Upper lobe of left lung (tissue), 6 donors: ENCODE results near the gene PABPN1L. TPM values are rescaled to one million over a fixed set of nuclear protein-coding genes. Genes with fewer than 3 reads are reported as not detected.

Source experiments
- ATAC-seq, 2 donors: fragments of 200-7000 bp; cut with Tn5 transposase; one replicate each; pipeline ENCODE4 v1.9.1; 2022; ENCODE audit warnings: mild to moderate bottlenecking in 2 of 2, moderate library complexity in 2 of 2; ENCODE audit not compliant: low FRiP score in 2 of 2
- DNase-seq, 2 donors: peaks; one replicate each; pipeline ENCODE4 v3.0.0-alpha.2; 2019 to 2020
- H3K27ac ChIP-seq, 4 donors: fragments of 200-600 bp; sonication (generic); one replicate each; pipeline ENCODE4 v1.5.1; 2016 to 2019
- H3K27me3 ChIP-seq, 4 donors: fragments of 200-600 bp; sonication (generic); one replicate each; pipeline ENCODE4 v1.5.1; 2017 to 2019
- H3K36me3 ChIP-seq, 4 donors: fragments of 200-600 bp; sonication (generic); one replicate each; pipeline ENCODE4 v1.5.1; 2016 to 2019
- H3K4me1 ChIP-seq, 4 donors: fragments of 200-600 bp; sonication (generic); one replicate each; pipeline ENCODE4 v1.5.1; 2018 to 2019
- H3K4me3 ChIP-seq, 4 donors: fragments of 200-600 bp; sonication (generic); one replicate each; pipeline ENCODE4 v1.5.1; 2017 to 2019; ENCODE audit warnings: mild to moderate bottlenecking in 2 of 4, moderate library complexity in 1 of 4
- H3K9me3 ChIP-seq, 4 donors: fragments of 200-600 bp; sonication (generic); one replicate each; pipeline ENCODE4 v1.5.1; 2018 to 2019
- EP300 ChIP-seq, 4 donors: sonication (generic); formaldehyde crosslinking; IDR thresholded peaks; one replicate each; pipeline ENCODE4 v1.5.1; 2017; ENCODE audit warnings: antibody characterized with exemption in 4 of 4, control low read depth in 2 of 4
- POLR2A ChIP-seq, 4 donors: fragments of 450-650 bp; IDR thresholded peaks; one replicate each; pipeline ENCODE4 v1.5.1; 2016 to 2017; ENCODE audit warnings: antibody characterized with exemption in 4 of 4, mild to moderate bottlenecking in 2 of 4
- POLR2AphosphoS5 ChIP-seq, 2 donors: sonication (generic); formaldehyde crosslinking; IDR thresholded peaks; one replicate each; pipeline ENCODE4 v1.5.1; 2017; ENCODE audit warnings: antibody characterized with exemption in 2 of 2
- WGBS, 2 donors: methylation state at CpG; one replicate each; pipeline ENCODE4 v1.1.5; 2017 to 2018; 5-methylcytosine and 5-hydroxymethylcytosine counted together
- total RNA-seq, 6 donors: library from RNA; depleted of rRNA in 4 of 6; stranded (reverse); fragments of >200 nt in 4 of 6; gene quantifications; one replicate each; pipeline versions ENCODE4 v1.1.0 to v1.2.1, GENCODE V29; 2016 to 2021
- TF ChIP-seq, protein P1 (sequence below), 6 experiments: fragments of 450-650 bp in 4 of 6; fragments of 200-600 bp in 2 of 6; sonication (generic) in 2 of 6; IDR thresholded peaks; one replicate each; pipeline ENCODE4 v1.5.1; 2016 to 2019; ENCODE audit warnings: antibody characterized with exemption in 6 of 6
- donor health status: DM: no; HTN: no; CAD: no; lungs with moderate emphysema.
- donor health status: DM: no; HTN: yes; CAD: no; lungs with severe emphysema.

The PABPN1L gene
- total RNA-seq, 6 donors from 2014 or later: 0.20 TPM; not detected in 5

DNA sequence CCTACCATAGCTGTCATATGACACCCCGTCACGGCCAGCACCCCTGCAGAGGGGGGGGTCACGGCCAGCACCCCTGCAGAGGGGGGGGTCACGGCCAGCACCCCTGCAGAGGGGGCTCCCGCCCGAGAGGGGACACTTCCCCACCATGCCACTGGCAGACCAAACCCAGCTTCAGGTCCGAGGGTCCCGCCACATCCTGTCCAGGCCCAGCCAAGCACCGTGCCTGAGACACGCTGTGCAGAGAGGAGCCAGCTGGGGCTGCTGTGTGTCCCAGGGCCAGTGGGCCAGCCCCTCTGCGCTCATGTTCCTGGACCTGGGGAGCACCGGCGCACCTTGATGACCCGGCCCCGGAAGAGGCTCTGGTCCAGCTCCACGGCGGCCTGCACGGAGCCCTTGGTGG, 1.9 kb downstream of the PABPN1L start:
- WGBS, 2 donors: 90 to 94% methylated on average over 7 to 13 of the region's 18 CpGs
- ATAC-seq: no peak
- H3K27me3 ChIP-seq: no peaks in the 10 kb centered on the region
- no peaks in the 10 kb centered on the region for H3K4me1 ChIP-seq
- no peak overlapping the region for H3K4me3 ChIP-seq
- H3K9me3 ChIP-seq: no peaks in the 10 kb centered on the region
- H3K27ac ChIP-seq: no peak overlapping the region
- peaks cover 3 to 40% (median 30%) of the 10 kb centered on the region in 4 donors for H3K36me3 ChIP-seq
- no peak for TF ChIP-seq POLR2AphosphoS5 (IDR thresholded peaks at IDR 0.05)
- TF ChIP-seq EP300 (IDR thresholded peaks at IDR 0.05): no peak
- no peak for TF ChIP-seq POLR2A (IDR thresholded peaks at IDR 0.05)
- TF ChIP-seq, protein P1, sequence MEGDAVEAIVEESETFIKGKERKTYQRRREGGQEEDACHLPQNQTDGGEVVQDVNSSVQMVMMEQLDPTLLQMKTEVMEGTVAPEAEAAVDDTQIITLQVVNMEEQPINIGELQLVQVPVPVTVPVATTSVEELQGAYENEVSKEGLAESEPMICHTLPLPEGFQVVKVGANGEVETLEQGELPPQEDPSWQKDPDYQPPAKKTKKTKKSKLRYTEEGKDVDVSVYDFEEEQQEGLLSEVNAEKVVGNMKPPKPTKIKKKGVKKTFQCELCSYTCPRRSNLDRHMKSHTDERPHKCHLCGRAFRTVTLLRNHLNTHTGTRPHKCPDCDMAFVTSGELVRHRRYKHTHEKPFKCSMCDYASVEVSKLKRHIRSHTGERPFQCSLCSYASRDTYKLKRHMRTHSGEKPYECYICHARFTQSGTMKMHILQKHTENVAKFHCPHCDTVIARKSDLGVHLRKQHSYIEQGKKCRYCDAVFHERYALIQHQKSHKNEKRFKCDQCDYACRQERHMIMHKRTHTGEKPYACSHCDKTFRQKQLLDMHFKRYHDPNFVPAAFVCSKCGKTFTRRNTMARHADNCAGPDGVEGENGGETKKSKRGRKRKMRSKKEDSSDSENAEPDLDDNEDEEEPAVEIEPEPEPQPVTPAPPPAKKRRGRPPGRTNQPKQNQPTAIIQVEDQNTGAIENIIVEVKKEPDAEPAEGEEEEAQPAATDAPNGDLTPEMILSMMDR (IDR thresholded peaks at IDR 0.05): no peak
- DNase-seq: peak in 1 of 2 donors; percentile 63

DNA sequence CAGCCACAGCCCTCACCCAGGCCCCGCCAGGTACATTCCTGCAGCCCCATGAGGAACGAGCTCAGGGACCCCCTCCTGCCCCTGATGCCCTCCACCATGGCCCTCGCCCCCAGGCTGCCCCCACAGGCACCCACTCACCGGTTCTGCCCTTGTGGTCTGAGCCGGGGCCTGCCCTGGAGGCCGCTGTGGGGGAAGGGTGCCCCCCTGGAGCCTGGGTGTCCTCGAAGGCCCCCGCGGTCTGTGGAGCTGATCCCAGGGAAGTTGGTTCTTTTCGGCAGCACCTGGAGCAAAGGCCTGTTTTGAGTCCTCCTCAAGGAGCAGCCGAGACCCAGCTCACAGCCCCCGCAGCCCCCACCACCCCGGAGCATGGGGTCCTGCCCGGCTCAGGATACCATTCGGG, 2.4 kb downstream of the PABPN1L start:
- Histone ChIP-seq H3K4me3 (no peak overlapping the region), H3K27ac (no peak overlapping the region), H3K4me1 (no peaks in the 10 kb centered on the region), H3K36me3 (peaks cover 3 to 44% (median 34%) of the 10 kb centered on the region in 4 donors), H3K27me3 (no peaks in the 10 kb centered on the region), H3K9me3 (no peaks in the 10 kb centered on the region)
- no peak for ATAC-seq
- TF ChIP-seq POLR2A (IDR thresholded peaks at IDR 0.05) (peak in 1 of 4 donors; percentile 11), POLR2AphosphoS5 (IDR thresholded peaks at IDR 0.05) (no peak)
- DNase-seq: peak in 1 of 2 donors; percentile 62
- WGBS, 2 donors: 83% methylated on average over 15 of the region's 15 CpGs; no CpG with 5 or more reads in 1 of the 2 donors

DNA sequence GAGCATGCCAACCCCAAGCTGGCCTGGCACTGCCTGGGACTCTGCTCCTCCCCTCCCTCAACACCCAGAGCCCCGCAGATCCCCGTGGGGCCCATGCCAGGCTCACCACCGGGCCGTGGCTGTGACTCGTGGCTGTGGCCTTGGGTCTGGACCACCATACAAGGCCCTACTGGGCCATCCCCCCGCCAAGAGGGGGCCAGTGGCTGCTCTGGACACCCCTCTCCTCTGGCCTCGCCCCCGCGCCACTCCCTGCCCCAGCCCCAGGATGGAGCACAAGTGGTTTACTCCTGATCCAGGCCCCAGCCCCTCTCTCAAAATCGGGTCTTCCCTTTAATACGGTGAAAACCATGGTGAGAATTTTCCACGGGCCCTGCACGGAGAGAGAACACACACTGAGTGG, 3.0 kb downstream of the PABPN1L start:
- DNase-seq (peak in 1 of 2 donors; percentile 75), ATAC-seq (no peak)
- TF ChIP-seq EP300 (IDR thresholded peaks at IDR 0.05) (no peak), POLR2AphosphoS5 (IDR thresholded peaks at IDR 0.05) (no peak), POLR2A (IDR thresholded peaks at IDR 0.05) (no peak)
- TF ChIP-seq, protein P1 (IDR thresholded peaks at IDR 0.05): no peak
- H3K27ac ChIP-seq: no peak overlapping the region
- peaks cover 3 to 46% (median 34%) of the 10 kb centered on the region in 4 donors for H3K36me3 ChIP-seq
- no peak overlapping the region for H3K4me3 ChIP-seq
- 85 to 89% methylated on average over 10 to 13 of the region's 13 CpGs for whole genome bisulfite sequencing, 2 donors
- no peaks in the 10 kb centered on the region for H3K9me3 ChIP-seq
- H3K4me1 ChIP-seq: peaks cover 0 to 4% (median under 1%) of the 10 kb centered on the region in 4 donors
- no peaks in the 10 kb centered on the region for H3K27me3 ChIP-seq

- Histone ChIP-seq H3K9me3 (no peaks in the 10 kb centered on the region), H3K36me3 (peaks cover 3 to 46% (median 34%) of the 10 kb centered on the region in 4 donors), H3K27me3 (no peaks in the 10 kb centered on the region), H3K4me1 (peaks cover 4 to 9% (median 5%) of the 10 kb centered on the region in 4 donors), H3K4me3 (no peak overlapping the region), H3K27ac (no peak overlapping the region)
- no peak for ATAC-seq
- DNase-seq: peak in 1 of 2 donors; percentile 58
- 91 to 96% methylated on average over 12 to 25 of the region's 25 CpGs for WGBS, 2 donors
- TF ChIP-seq POLR2A (IDR thresholded peaks at IDR 0.05) (no peak), EP300 (IDR thresholded peaks at IDR 0.05) (no peak), POLR2AphosphoS5 (IDR thresholded peaks at IDR 0.05) (no peak)
- TF ChIP-seq, protein P1 (IDR thresholded peaks at IDR 0.05): no peak
Observed at GRCh38 chr16:88862968-88863367, 3.5 kb downstream of the PABPN1L start.

GRCh38 chr16:88861359-88861758, 5.1 kb downstream of the PABPN1L start:
- H3K27me3 ChIP-seq: no peaks in the 10 kb centered on the region
- no peaks in the 10 kb centered on the region for H3K9me3 ChIP-seq
- peaks cover 3 to 46% (median 34%) of the 10 kb centered on the region in 4 donors for H3K36me3 ChIP-seq
- 97 to 100% methylated on average over 4 to 18 of the region's 19 CpGs for WGBS, 2 donors
- ATAC-seq: no peak
- peak in 1 of 2 donors; percentile 72 for DNase-seq
- H3K4me1 ChIP-seq: peaks cover 7 to 16% (median 9%) of the 10 kb centered on the region in 4 donors
- no peak overlapping the region for H3K27ac ChIP-seq
- H3K4me3 ChIP-seq: no peak overlapping the region
- TF ChIP-seq POLR2AphosphoS5 (IDR thresholded peaks at IDR 0.05) (no peak), EP300 (IDR thresholded peaks at IDR 0.05) (no peak)
- TF ChIP-seq, protein P1 (IDR thresholded peaks at IDR 0.05): no peak
